ENCODE measurements around the gene FRMD3. TPM values are rescaled to one million over a fixed set of nuclear protein-coding genes. Genes with fewer than 3 reads are reported as not detected.
"Not testable (repeated sequence)": the region's sequence is repeated elsewhere in the genome, so short reads cannot be mapped to it uniquely, and the experiment has no call there.

FRMD3 gene
- total RNA-seq, 1 donor from 2014 or later, result 0.74 TPM

DNA sequence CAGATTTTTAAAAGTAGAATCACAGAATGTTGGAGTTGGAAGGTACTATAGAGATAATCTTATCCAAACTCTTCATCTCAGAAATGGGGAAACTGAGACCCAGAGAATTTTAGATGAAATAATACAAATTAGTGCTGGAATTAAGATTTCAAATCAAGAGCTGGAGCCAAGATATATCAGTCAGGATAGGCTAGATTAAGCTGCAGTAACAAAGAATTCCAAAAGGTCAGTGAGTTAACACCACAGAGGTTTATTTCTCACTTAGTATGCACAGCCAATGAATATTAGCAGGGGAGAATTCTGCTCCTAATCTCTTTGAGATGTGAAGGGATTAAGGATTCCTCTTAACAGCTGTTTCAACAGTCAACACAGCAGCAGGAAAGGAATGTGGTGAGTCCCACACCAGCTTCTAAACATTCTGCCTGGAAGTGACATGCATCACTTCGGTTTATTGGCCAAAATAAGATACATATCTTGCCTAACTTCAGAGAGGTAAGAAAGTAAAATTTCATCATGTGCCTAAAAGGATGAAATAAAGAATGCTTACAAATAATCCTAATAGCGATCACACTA, 136.8 kb downstream of the FRMD3 start:
- intact Hi-C loops (cut with micrococcal nuclease), result no loop called here

DNA sequence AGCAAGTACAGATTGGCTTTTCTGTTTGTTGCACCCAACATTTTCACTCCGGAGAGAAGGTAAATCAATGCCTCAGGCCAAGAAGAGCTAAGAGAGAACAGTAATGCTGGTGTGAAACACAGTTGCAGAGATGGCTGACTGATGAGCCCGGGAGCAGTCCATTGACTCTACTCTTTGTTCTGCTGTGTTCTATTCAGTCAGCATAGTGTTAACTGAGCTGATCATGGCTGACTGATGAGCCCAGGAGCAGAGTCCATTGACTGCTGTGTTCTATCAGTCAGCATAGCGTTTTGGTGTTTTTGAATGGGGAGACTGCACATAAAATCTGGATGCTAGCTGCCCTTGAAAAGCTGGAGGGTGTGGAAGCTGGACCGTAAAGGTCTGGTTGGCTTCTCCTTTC, 141.4 kb downstream of the FRMD3 start:
- intact Hi-C loops (cut with micrococcal nuclease), result no loop called here

DNA sequence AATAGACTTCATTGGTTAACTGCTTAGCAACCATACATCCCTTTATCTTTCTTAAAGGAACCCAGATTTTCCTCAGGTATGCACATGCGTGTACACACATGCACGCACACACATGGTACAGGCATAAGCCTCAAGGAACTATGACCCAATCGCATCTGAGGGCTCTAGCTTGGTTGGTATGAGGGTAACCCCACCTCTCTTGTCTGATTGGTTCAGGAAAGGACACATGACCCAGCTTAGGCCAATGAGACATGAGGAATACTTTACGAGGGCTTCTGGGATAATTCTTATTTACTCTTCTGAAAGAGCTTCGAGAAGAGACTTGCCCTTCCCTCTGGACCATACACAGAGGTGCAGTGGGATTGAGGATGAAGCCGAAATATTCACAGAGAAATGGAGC, 141.9 kb downstream of the FRMD3 start:
- intact Hi-C loops (cut with micrococcal nuclease), result no loop called here

DNA sequence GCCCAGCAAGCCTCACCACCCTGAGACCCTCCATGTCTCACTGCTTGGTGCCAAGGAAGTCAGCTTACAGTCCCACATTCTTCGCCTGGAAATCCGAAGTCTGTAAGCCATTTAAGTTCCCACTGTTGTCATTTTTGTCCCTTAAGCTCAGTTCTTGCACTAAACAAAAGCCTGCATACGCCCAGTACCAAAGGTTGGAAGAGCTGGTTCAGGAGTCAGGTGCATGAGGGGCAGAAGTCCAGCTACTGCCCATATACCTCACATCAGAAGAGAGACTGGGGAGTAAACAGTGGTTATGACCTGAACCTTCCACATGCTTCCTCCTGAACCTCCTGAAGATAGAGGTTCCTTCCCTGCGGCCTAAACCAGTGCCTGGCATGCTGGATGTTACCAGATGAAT, 146.0 kb downstream of the FRMD3 start:
- intact Hi-C loops (cut with micrococcal nuclease), result no loop called here

DNA sequence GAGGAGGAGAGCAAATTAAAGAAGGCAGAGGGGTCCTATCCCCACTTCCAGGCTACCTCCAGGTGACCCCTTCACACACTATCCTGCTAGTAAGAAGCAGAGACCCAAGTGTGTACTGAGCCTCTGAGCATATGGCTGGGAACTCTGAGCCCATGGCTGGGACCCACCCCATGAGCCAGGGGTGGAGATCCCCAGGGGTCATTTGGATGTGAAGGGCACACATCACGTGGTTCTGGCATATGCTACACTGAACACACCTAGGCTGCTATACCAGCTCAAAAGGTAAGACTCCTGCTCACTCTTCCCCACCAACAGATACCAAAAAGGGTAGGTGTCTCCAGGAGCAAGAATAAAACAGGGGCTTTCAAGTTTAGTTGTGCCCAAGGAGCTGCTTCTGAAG, 149.9 kb downstream of the FRMD3 start:
- intact Hi-C loops (cut with micrococcal nuclease), result no loop called here

DNA sequence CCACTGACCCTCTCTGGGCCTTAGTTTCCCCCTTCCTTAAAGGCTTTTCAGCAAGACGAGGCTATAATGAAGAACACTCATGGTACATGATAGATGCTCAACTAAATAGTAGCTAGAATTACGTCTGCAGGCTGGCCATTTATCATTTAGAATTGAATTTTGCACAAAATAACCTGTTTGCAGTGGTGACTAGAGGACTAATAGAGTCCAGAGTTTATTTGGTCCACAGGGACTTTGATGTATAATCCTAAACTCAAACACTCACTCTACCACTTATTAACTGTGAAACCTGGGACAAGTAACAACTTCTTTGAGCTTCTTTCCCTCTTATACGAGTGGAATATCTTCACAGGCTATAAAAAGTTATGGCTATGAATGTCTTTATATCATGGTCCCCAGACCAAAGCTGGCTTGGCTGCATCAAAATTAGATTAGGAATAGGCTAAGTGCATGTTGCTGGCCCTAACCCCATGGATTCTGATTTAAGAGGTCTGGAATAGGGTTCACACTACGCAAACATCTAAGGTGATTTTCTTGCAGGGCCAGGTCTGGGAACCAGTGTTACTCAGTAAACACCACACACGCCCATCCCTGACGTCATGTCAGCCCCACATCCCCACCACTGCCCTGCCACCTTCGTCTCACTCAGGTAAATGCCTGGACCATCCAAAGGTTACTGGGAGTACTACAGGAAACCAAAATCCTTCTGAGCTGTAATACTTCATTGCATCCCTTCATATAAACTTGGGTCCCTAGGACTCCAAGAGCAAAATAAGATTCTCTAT, 150.6 kb downstream of the FRMD3 start:
- intact Hi-C loops (cut with micrococcal nuclease), result no loop called here

DNA sequence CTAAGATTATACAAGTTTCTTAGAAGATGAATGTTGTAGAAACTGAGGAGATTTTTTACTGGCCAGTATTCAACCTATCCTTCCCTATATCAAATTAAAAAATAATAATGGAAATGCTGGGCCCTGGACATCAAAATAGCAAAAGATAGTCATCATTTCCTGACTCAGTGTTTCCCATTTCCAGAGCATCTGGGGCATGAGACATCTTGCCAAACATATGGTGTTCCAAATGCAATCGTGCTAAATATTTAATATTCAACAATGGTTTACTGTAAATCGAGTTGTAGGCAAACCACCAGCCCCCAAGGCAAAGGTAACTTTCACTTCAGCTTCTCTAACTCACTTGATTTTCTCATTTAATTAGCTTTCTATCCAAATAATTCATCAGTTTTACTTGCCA, 152.9 kb downstream of the FRMD3 start:
- intact Hi-C loops (cut with micrococcal nuclease), result no loop called here

DNA sequence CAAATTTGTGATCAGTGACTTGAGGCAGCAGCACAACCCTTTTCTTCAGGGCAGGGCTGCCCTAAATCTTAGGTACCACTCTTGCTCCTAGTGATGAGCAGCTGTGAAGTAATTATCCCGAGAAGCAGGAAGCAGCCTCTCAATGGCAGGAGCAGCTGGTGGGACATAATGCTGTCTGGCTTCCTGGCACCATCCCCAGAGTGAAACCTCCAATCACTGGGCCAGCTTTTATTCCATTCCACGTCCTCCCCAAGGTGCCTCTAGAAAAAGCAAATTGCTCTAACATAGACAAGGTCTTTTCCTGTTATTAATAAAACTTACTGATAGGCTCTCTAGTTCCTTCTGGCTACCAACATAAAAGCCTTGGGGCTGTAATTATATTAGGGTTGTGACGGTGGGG, 154.0 kb downstream of the FRMD3 start:
- intact Hi-C loops (cut with micrococcal nuclease), result no loop called here

DNA sequence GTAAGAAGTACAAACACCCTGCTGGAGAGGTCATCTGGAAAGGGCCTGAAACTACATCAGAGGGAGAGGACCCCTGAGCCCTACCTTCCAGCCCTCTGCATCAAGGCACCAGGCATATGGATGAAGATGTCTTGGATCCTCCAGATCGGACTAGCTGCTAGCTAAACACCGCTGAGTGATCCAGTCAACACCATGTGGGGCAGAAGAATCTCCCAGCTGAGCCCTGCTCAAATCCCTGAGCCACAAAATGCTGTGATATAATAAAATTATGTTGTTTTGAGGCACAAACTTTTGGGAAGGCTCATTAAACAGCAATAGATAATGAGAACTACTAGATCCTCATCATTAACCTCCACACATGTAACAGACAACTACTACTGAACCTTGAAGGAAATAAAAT, 155.2 kb downstream of the FRMD3 start:
- intact Hi-C loops (cut with micrococcal nuclease), result no loop called here

DNA sequence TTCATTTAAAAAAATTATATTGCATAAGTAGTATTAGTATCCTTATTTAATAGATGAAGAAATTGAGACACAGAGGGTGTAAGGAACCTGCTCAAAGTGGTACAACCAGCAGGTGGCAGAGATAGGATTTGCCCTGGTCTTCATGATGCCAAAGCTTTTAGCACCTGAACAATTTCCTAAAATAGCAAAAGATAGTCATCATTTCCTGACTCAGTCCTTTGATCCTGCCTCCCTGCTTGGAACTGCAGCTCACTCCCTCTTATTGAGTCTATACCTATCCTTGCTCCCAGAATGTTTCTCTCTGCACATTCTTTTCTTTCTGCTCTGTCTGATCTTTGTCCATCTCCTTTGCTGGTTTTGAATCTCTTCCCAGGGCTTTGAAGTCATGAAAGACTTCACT, 155.8 kb downstream of the FRMD3 start:
- intact Hi-C loops (cut with micrococcal nuclease), result no loop called here

DNA sequence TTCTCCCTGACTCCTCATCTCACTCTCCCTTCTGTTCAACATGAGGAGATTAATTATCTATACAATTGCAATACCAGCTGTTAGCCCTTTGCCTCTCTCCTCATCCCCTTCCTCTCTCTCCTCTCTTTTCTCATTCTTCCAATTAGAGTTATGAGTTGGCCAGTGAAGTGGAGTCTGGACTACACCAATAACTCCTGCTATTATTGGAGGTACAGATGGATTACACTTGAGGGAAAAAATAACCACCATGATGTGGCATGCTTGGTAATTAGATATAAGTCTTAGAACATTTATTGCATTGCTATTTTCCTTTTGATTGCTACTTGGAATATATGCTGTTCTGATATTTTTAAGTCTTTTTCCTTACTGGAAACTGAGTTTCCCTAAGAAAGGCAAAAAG, 159.2 kb downstream of the FRMD3 start:
- intact Hi-C loops (cut with micrococcal nuclease), result no loop called here

DNA sequence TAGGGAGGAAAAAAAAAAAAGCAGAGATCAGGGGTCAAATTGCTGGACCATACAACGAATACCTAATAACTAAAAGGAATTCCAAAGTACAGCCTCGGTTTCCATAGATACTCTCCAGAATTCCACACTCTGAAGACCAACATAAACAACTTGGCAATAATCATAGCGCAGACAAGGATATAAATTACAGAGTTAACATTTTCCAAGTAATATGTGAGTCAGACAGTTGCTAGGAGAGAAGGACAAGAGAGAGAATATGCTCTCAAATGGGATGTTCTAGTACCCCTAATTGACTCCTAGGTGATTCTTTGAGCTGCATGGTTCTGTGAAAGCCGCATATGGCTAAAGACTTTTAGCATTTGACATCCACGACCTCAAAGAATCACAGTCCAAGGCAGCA, 165.2 kb downstream of the FRMD3 start:
- intact Hi-C loops (cut with micrococcal nuclease), result no loop called here

DNA sequence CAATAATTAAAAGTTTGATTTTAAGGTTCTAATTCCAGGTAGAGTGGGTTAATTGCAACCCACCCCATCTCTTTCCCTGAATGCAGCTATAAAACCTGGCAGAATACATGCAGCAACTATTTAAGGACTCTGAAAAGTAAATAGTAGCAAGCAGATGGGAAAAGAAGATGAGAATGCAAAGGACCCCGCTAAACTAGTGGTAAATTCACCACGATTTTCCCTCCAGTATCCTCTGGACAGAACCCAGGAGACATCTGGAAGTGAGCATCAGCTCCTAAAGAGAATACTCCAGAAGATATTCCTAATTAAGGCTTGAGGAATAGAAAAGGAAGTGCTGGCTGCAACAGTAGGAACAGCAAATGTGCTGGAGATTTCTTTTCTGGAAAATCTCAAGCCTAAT, 170.9 kb downstream of the FRMD3 start:
- intact Hi-C loops (cut with micrococcal nuclease), result no loop called here

DNA sequence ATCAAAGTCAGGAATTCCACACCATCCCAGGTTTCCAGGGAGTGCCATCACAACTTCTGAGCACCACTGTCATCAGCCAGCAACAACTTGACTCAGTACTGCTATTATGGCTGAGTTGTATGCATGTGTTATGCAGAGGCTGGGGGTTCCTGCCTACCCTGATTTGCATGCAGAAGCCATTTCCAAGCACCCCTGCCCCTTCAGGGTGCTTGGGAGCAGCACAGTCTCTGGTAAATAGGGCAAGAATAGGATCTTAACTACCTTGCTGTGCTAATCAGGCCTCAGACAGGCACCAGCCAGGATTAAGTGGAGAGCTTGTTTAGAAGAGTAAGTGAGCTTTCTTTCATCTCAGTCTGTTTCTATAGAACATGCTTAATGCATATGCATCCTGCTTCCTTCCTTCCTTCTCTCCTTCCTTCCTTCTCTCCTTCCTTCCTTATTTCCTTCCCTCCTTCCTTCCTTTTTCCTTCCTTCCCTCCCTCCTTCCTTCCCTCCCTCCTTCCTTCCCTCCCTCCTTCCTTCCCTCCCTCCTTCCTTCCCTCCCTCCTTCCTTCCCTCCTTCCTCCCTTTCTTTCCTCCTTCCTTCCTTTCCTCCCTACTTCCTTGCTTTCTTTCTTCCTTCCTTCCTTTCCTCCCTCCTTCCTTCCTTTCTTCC, 175.7 kb downstream of the FRMD3 start:
- intact Hi-C loops (cut with micrococcal nuclease), result no loop called here

DNA sequence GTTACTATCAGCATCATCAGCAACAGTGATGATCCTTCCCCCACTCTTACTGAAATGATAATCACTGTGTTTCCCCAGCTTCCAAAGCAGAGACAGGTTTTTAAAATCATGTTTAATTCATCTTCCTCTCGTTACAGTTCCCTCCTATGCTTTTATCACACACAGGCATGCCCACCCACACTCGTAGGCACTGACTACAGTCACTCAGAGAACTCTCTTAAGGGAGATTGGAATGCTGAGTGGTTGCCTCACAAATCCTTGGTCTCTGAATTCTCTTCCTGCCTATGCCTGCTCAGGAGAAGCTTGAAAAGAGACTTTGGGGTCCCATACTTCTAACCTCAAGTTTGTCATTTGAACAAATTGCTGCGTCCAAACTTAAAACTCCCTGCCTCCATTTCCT, 179.2 kb downstream of the FRMD3 start:
- intact Hi-C loops (cut with micrococcal nuclease), result no loop called here

DNA sequence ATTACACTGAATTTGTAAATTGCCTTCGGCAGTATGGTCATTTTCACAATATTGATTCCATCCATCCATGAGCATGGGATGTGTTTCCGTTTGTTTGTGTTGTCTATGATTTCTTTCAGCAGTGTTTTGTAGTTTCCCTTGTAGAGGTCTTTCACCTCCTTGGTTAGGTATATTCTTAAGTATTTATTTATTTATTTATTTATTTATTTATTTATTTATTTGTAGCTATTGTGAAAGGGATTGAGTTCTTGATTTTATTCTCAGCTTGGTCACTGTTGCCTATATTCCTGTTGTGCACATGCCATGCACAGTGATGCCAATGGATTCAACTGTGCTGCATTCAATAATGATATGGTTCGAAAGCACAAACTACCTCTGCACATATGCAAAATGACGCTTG, 179.7 kb downstream of the FRMD3 start:
- intact Hi-C loops (cut with micrococcal nuclease), result not testable (repeated sequence)

DNA sequence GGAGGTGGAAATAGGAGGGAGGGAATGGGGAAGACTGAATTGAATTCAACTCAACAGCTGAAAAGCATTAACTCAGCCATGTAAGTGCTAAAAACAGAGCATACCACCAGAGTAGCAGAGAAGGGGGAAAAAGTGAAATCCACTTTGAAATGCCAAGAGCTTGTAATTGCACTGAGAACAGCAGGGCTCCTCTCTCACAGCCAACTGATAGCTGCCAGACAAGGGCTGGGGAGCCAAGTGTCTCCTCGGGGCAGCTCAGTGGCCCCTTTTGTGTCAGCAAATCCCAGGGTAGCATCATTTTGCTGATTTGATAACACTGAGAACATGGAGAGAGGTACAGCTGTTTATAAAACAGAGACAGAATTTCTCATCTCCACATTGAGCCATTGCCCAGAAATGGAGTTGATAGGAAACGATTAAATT, 182.5 kb downstream of the FRMD3 start:
- intact Hi-C loops (cut with micrococcal nuclease), result no loop called here

DNA sequence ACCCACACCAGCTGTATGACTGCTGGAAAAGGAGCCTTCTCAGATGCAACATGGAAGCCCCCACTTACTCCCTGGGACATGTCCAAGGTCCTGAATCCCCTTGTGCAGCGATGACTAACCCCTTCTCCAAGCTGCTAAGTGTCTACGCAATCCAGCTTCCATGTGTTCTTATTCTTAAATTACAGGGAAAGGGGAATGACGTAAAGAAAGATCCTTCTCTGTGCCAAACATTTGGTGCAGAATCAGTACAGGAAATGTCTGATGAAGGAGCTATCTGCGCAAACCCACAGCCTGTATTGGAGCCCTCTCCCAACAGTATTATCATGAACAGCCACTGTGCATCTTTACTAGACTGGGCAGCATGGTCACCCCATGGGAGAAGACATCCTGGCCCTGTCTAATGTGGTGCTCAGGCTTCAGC, 183.2 kb downstream of the FRMD3 start:
- intact Hi-C loops (cut with micrococcal nuclease), result no loop called here

DNA sequence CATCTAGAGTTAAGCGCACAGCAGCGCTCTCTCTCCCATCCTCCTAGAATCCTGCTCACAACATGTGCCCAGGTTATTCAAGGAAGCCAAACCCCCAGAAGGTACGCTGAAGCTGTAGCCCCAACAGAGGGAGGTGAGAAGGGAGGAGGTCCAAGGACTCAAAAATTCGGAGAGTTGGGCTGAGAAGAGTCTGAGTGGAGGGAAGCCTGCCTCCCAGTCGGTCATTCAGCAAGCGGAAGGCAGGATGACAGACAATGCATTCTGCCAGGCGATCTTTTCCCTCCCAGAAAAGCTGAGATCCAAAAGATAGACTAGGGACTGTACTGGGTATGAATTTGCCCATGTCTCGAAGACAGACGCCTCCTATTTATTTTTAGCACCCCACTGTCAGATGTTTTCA, 189.2 kb downstream of the FRMD3 start:
- intact Hi-C loops (cut with micrococcal nuclease), result no loop called here

DNA sequence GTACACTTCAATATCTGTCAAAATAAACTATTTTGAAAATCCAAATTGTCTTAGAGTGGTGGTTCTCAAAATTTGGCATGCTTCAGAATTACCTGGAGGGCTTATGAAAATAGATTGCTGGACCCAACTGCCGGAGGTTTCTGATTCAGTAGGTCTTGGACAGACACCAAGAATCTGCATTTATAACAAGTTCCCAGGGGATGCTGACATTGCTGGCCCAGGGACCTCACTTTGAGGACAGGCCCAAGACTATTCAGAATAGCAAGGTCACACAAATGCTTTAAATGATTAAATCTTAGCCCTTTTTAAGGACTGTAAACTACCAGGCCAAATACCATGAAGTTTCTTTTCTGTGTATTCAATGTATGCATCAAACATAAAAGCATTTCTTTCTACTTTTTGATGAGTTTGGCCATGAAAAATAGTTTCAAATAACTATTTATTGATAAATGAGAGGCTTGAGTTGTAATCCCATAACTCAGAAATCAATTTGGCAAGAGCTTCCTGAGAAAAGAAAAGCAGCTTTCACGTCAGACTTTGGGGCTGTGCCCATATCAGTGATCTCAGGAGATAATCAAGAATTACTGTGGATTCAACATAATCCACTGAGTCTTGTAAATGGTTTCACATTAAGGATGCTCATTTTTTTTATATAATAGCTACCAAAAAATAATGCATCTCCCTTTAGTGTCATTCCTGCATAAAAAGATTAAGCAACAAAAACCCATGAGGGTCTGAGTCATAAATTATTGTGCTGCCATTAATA, 191.4 kb downstream of the FRMD3 start:
- intact Hi-C loops (cut with micrococcal nuclease), result no loop called here

DNA sequence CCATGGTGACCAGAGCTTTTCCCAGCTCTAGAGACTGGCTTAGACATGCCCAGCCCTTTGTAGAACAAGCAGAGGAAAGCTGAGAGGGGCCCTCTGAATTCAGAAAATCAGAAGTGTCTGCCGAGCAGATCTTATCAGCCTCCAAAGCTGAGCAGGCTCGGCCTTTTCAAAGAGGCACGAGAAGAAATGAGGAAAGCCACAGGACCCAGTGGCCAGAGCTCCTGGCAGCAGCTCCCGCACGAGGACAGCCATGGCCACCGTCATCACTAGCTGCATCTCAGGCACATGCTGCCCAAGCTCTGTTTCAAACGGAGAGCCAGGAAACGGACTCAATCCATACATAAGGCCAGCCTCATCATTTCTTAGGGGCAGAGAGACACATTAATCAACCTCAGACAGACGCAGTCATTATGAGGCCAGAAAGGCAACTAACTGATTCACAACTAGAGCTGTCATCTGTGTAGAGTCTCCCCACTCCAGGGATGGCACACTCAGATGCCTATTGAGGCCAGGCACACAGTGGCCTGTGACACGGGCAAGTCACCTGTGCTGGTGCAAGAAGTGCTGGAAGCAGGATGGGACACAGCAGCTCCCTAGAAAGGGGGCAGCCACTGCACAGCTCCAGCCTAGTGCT, 194.7 kb downstream of the FRMD3 start:
- intact Hi-C loops (cut with micrococcal nuclease), result no loop called here

DNA sequence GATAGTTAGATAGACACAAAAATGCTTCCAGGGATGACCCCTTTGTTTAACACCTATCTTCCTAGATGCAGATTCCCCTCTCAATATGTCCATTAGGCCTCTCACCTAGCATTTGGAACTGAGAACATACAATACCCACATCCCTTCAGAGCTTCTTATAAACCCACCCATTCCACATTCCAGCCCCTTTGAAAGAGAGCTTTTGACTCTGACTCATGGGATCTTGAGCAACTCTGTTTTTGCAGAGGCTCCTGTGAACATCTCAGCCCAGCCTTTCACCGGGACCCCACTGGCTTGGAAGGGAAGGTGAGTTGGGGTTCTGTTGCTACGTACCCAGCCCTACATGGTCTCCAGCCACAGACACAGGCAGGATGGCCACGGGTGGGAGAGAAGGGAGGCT, 195.5 kb downstream of the FRMD3 start:
- intact Hi-C loops (cut with micrococcal nuclease), result no loop called here
